ENCODE measurements around the gene IGF2. TPM values are rescaled to one million over a fixed set of nuclear protein-coding genes. Genes with fewer than 3 reads are reported as not detected.
A peak's percentile ranks its signal among the peaks of the same experiment; 100 is the strongest.
"Not testable (repeated sequence)": the region's sequence is repeated elsewhere in the genome, so short reads cannot be mapped to it uniquely, and the experiment has no call there.

Gene IGF2
- polyA plus RNA-seq, 1 donor from 2014 or later, result not detected

GRCh38 chr11:2178055-2178773 is 39.0 kb upstream of the IGF2 start:
- not testable (repeated sequence) for H4K20me1 ChIP-seq (ENCODE audit: insufficient read depth); H3K9me3 ChIP-seq (ENCODE audit: low read length); H3K79me2 ChIP-seq (replicated peaks; ENCODE audit: insufficient read depth, low read length); H3K4me2 ChIP-seq (ENCODE audit: low read length); H2AFZ ChIP-seq (ENCODE audit: low read depth, low read length); H3K9ac ChIP-seq (ENCODE audit: low read length); H3K27ac ChIP-seq (ENCODE audit: low read length); H3K27me3 ChIP-seq (ENCODE audit: insufficient read depth, low read depth, low read length); H3F3A ChIP-seq (ENCODE audit: insufficient read depth, low read length, poor library complexity, severe bottlenecking); H3K9me2 ChIP-seq (ENCODE audit: insufficient read depth, low read length); H3K36me3 ChIP-seq (ENCODE audit: insufficient read depth, low read length)
- peak; percentile 20 for TF ChIP-seq MXI1 (conservative IDR thresholded peaks at IDR 0.05; ENCODE audit: poor library complexity, severe bottlenecking)
- H3K4me3 ChIP-seq (ENCODE audit: low read length), result peak overlapping the region; percentile 5

GRCh38 chr11:2177076-2177475 is 37.9 kb upstream of the IGF2 start:
- no peak overlapping the region for H3K4me2 ChIP-seq (ENCODE audit: low read length)
- no peak overlapping the region for H3K9ac ChIP-seq (ENCODE audit: low read length)
- TF ChIP-seq EP300 (conservative IDR thresholded peaks at IDR 0.05; ENCODE audit: poor library complexity, severe bottlenecking), result no peak
- no peak for TF ChIP-seq POLR2AphosphoS5 (IDR thresholded peaks at IDR 0.05)
- TF ChIP-seq SMC3 (conservative IDR thresholded peaks at IDR 0.05; ENCODE audit: poor library complexity), result no peak
- TF ChIP-seq EZH2 (IDR thresholded peaks at IDR 0.05; ENCODE audit: borderline replicate concordance, insufficient read depth, low read length, poor library complexity, severe bottlenecking), result no peak
- TF ChIP-seq MXI1 (conservative IDR thresholded peaks at IDR 0.05; ENCODE audit: poor library complexity, severe bottlenecking), result no peak
- TF ChIP-seq TAF1 (IDR thresholded peaks at IDR 0.05; ENCODE audit: low read depth), result no peak
- no peak for TF ChIP-seq CTCF (IDR thresholded peaks at IDR 0.05; ENCODE audit: poor library complexity, severe bottlenecking)
- no peak for TF ChIP-seq REST (IDR thresholded peaks at IDR 0.05; ENCODE audit: borderline replicate concordance)
- no peak for TF ChIP-seq RAD21 (conservative IDR thresholded peaks at IDR 0.05)
- H3F3A ChIP-seq (ENCODE audit: insufficient read depth, low read length, poor library complexity, severe bottlenecking), result no peaks in the 10 kb centered on the region
- H3K36me3 ChIP-seq (ENCODE audit: insufficient read depth, low read length), result no peaks in the 10 kb centered on the region
- no peak overlapping the region for H3K4me3 ChIP-seq (ENCODE audit: low read length)
- H3K79me2 ChIP-seq (replicated peaks; ENCODE audit: insufficient read depth, low read length), result no peaks in the 10 kb centered on the region
- H3K9me3 ChIP-seq (ENCODE audit: low read length), result no peaks in the 10 kb centered on the region
- H2AFZ ChIP-seq (ENCODE audit: low read depth, low read length), result no peak overlapping the region
- no peaks in the 10 kb centered on the region for H3K9me2 ChIP-seq (ENCODE audit: insufficient read depth, low read length)
- H3K27ac ChIP-seq (ENCODE audit: low read length), result no peak overlapping the region
- H4K20me1 ChIP-seq (ENCODE audit: insufficient read depth), result no peaks in the 10 kb centered on the region
- no peaks in the 10 kb centered on the region for H3K27me3 ChIP-seq (ENCODE audit: insufficient read depth, low read depth, low read length)
